Measurements from ENCODE around the gene CYP17A1. TPM values are rescaled to one million over a fixed set of nuclear protein-coding genes. Genes with fewer than 3 reads are reported as not detected.
"Not testable (repeated sequence)": the region's sequence is repeated elsewhere in the genome, so short reads cannot be mapped to it uniquely, and the experiment has no call there.

Gene CYP17A1
- total RNA-seq, 1 donor from 2014 or later: 0.14 TPM

DNA sequence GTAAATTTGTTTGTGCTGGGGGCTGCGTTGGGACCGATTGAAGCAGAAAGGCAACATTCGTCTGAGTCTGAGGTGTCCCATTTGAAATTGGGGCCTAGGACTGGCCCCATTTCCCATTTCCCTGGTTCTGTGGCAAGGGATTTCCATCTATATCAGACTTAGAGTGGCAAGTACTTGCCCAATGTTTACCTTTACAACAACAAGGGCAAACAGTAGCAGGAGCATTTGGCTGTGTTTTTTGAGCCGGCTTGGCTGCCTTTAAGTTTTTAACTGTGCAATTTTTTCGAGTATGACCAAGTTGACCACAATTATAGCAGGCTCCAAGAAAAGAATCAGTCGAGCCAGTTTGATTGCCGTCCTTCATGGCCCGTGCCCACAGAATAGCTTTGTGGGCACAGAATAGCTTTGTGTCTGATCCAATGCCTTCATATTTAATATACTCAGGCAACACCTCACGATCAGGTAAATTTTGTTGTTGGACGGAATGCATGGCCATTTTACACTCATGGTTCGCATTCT is 4.7 kb upstream of the CYP17A1 start:
- H3K27ac Mint-ChIP-seq: no peak overlapping the region
- no peak for DNase-seq (ENCODE audit: extremely low spot score, unreplicated experiment)
- no peaks in the 10 kb centered on the region for H3K4me1 Mint-ChIP-seq (ENCODE audit: unreplicated experiment)
- peaks cover 22% of the 10 kb centered on the region for H3K27me3 Mint-ChIP-seq
- peaks cover 5% of the 10 kb centered on the region for H3K36me3 Mint-ChIP-seq
- TF ChIP-seq, protein P1, sequence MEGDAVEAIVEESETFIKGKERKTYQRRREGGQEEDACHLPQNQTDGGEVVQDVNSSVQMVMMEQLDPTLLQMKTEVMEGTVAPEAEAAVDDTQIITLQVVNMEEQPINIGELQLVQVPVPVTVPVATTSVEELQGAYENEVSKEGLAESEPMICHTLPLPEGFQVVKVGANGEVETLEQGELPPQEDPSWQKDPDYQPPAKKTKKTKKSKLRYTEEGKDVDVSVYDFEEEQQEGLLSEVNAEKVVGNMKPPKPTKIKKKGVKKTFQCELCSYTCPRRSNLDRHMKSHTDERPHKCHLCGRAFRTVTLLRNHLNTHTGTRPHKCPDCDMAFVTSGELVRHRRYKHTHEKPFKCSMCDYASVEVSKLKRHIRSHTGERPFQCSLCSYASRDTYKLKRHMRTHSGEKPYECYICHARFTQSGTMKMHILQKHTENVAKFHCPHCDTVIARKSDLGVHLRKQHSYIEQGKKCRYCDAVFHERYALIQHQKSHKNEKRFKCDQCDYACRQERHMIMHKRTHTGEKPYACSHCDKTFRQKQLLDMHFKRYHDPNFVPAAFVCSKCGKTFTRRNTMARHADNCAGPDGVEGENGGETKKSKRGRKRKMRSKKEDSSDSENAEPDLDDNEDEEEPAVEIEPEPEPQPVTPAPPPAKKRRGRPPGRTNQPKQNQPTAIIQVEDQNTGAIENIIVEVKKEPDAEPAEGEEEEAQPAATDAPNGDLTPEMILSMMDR (conservative IDR thresholded peaks at IDR 0.05): no peak
- H3K9me3 Mint-ChIP-seq: peaks cover 21% of the 10 kb centered on the region
- no peak overlapping the region for H3K4me3 Mint-ChIP-seq

DNA sequence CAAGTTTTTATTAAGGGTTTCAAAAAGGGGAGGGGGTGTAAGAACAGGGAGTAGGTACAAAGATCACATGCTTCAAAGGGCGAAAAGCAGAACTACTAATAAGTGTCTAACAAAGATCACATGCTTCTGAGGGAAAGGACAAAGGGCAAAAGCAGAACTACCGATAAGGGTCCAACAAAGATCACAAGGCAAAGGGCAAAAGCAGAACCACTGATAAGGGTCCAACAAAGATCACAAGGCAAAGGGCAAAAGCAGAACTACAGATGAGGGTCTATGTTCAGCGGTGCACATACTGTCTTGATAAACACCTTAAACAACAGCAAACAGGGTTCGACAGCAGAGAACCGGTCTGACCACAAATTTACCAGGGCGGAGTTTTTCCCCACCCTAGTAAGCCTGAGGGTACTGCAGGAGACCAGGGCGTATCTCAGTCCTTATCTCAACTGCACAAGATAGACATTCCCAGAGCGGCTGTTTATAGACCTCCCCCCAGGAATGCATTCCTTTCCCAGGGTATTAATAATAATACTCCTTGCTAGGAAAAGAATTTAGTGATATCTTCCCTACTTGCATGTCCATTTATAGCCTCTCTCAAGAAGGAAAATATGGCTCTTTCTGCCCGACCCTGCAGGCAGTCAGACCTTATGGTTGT is 1.2 kb upstream of the CYP17A1 start:
- peaks cover 15% of the 10 kb centered on the region for H3K9me3 Mint-ChIP-seq
- H3K27ac Mint-ChIP-seq; H3K4me3 Mint-ChIP-seq; H3K36me3 Mint-ChIP-seq; DNase-seq (ENCODE audit: extremely low spot score, unreplicated experiment); H3K4me1 Mint-ChIP-seq (ENCODE audit: unreplicated experiment): not testable (repeated sequence)
- H3K27me3 Mint-ChIP-seq: peaks cover 25% of the 10 kb centered on the region

DNA sequence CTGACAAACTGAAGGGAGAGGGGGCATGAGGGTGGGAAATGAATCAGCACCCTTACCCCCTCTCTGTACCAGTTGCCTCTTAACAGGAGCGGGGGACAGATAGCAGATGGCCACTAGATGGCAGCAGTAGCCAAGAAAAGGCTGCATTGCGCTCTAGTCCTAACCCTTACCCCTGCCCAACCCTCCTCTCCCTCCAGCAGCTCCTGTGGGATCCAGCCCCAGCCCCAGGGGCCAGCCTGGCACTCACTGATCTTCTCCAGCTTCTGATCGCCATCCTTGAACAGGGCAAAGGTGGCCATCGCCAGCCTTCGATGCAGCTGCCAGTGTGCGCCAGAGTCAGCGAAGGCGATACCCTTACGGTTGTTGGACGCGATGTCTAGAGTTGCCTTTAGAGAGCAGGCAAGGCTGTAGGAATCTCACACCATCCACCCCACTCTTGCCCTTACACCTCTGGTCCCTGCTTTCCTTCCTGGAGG is 2.2 kb downstream of the CYP17A1 start:
- Mint-ChIP-seq H3K4me1 (ENCODE audit: unreplicated experiment) (no peaks in the 10 kb centered on the region), H3K27me3 (peaks cover 5% of the 10 kb centered on the region), H3K9me3 (peaks cover 12% of the 10 kb centered on the region), H3K4me3 (no peak overlapping the region), H3K27ac (peak overlapping the region; percentile 90), H3K36me3 (peaks cover 5% of the 10 kb centered on the region)
- TF ChIP-seq, protein P1 (conservative IDR thresholded peaks at IDR 0.05): peak; percentile 95
- DNase-seq (ENCODE audit: extremely low spot score, unreplicated experiment): peak; percentile 82

DNA sequence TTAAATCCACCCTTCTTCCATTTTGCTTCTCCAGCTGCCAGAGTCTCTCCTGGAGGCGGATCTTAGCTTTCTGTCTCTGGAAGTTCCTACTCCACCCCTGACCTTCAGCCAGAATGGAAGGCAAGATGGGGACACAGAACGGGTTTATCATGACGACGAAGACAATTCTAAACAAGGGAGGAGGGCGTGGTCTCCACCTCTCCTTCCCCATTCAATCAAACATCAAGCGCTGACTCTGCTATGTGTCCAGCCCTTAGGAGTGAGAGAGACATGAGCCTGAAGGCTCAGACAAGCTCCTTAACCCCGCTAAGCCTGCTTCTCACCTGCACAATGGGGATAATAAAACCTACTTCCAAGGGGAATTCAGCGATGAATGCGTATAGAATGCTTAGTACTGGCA is 3.1 kb downstream of the CYP17A1 start:
- Mint-ChIP-seq H3K27ac (peak overlapping the region; percentile 90), H3K4me1 (ENCODE audit: unreplicated experiment) (no peaks in the 10 kb centered on the region), H3K9me3 (peaks cover 12% of the 10 kb centered on the region), H3K36me3 (peaks cover 5% of the 10 kb centered on the region), H3K27me3 (peaks cover 2% of the 10 kb centered on the region), H3K4me3 (peak overlapping the region; percentile 18)
- TF ChIP-seq, protein P1 (conservative IDR thresholded peaks at IDR 0.05): no peak
- DNase-seq (ENCODE audit: extremely low spot score, unreplicated experiment): no peak

DNA sequence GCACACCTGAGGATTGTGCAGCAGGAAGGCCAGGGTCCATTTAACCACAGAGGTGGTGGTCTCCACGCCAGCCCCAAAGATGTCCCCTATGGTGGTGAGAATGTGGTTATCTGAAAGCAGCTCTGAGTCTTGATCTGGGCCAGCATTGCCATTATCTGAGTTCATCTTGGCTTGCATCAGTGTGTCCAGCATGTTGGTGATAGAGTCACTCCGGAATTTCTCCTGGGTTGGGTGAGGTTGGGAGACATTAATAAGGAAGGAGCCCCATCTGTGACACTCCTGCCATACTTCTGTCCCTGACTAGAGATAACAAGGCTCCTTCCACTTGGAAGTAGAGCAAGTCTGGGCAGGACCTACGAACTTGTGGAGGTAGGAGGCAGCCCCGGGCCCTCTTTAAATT is 4.2 kb downstream of the CYP17A1 start:
- H3K27me3 Mint-ChIP-seq: peaks cover 2% of the 10 kb centered on the region
- no peak overlapping the region for H3K27ac Mint-ChIP-seq
- no peak overlapping the region for H3K4me3 Mint-ChIP-seq

DNA sequence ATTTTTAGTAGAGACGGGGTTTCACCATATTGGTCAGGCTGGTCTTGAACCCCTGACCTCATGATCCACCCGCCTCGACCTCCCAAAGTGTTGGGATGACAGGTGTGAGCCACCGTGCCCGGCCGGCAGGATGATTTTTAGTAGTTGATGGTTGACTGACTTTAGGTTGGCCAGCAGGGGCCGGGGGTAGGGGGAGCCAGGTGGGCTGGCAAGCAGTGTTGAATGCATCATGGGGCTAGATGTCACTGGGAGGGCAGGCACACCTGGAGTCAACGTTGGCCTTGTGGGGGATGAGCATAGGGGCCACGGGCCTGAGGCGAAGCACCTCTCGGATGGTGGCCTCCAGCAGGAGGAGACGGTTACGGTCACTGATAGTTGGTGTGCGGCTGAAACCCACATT is 5.0 kb downstream of the CYP17A1 start:
- no peak overlapping the region for H3K27ac Mint-ChIP-seq
- TF ChIP-seq, protein P1 (conservative IDR thresholded peaks at IDR 0.05): no peak
- H3K4me1 Mint-ChIP-seq (ENCODE audit: unreplicated experiment): no peaks in the 10 kb centered on the region
- peaks cover 2% of the 10 kb centered on the region for H3K27me3 Mint-ChIP-seq
- H3K9me3 Mint-ChIP-seq: no peaks in the 10 kb centered on the region
- DNase-seq (ENCODE audit: extremely low spot score, unreplicated experiment): no peak
- H3K36me3 Mint-ChIP-seq: no peaks in the 10 kb centered on the region
- H3K4me3 Mint-ChIP-seq: no peak overlapping the region

More for the DNA sequence above, 4.2 kb downstream of the CYP17A1 start:
- H3K9me3 Mint-ChIP-seq: peaks cover 7% of the 10 kb centered on the region
- peaks cover 1% of the 10 kb centered on the region for H3K36me3 Mint-ChIP-seq
- DNase-seq (ENCODE audit: extremely low spot score, unreplicated experiment): no peak
- H3K4me1 Mint-ChIP-seq (ENCODE audit: unreplicated experiment): no peaks in the 10 kb centered on the region
- TF ChIP-seq, protein P1 (conservative IDR thresholded peaks at IDR 0.05): no peak

Measured in type B pancreatic cell (in vitro differentiated cells).